ENCODE measurements around the gene RELL2.

RELL2 gene

DNA sequence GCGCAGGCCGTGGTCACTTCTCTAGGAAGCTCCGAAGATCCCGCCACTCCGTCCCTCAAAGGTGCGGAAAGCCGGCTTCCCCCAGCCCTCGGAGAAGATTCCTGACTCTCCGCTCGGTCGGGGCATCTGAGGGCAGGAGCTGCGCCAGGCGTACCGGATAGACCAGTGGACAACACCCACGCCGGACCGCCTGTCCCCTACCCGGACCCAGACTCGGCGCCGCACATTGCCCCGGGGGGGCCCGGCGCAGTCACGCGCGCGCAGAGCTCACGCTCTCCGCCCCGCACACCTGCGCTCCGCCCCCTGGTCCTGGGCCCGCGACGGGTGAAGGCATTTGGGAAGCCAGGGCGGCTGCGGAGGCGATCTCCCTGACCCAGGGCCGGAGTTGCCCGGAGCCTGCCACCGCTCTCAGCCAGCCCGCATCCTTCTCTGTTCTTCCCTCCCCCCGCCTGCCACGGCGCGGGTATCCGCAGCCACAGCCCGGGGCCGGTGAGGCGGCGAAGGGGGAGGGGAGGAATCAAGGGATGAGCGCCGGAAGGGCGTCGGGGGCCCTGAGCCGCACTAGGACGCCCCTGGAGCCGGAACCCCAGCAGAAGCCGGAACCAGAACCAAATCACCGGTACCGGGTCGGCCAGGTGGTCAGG, 448 bp downstream of the RELL2 start:
- Histone ChIP-seq H3K4me3 (ENCODE audit: low read depth, low read length) (peak overlapping the region; percentile 92), H3K27ac (ENCODE audit: low read depth, low read length) (peak overlapping the region; percentile 48), H3K27me3 (ENCODE audit: control insufficient read depth, insufficient read depth, low read length) (no peaks in the 10 kb centered on the region), H3K4me1 (ENCODE audit: control insufficient read depth, insufficient read depth, low read length) (peaks cover 12% of the 10 kb centered on the region), H3K9ac (ENCODE audit: low read depth, low read length) (peak overlapping the region; percentile 26; the same call in 1 of the 2 replicates), H3K36me3 (ENCODE audit: control insufficient read depth, insufficient read depth, low read length) (peaks cover 38% of the 10 kb centered on the region), H3K9me3 (ENCODE audit: control insufficient read depth, insufficient read depth, low read length) (no peaks in the 10 kb centered on the region)

DNA sequence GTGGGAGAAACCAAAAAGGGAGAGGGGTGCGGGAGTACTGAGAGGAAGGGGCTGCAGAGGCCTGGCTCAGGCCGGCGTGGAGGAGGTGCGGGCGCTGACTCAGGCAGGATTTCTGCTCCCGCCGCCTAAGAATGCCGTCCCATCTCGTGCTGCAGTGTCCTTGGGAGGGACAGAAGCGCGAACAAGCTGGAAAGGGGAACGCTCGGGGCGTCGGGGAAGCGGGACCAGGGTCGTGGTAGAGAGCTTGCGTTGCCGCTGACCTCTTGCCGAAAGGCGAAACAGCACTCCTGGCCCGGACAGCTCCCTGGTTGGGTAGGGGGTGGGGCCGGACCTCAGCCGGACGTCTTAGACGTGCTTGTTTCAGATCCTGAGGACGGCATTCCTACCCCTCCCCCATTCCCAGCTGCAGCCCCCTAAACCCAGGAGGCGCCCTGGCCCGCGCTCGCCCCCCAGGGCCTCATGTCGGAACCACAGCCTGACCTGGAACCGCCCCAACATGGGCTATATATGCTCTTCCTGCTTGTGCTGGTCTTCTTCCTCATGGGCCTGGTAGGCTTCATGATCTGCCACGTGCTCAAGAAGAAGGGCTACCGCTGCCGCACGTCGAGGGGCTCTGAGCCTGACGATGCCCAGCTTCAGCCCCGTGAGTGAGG, 1.1 kb downstream of the RELL2 start:
- Histone ChIP-seq H3K36me3 (ENCODE audit: control insufficient read depth, insufficient read depth, low read length) (peaks cover 36% of the 10 kb centered on the region), H3K4me1 (ENCODE audit: control insufficient read depth, insufficient read depth, low read length) (peaks cover 12% of the 10 kb centered on the region), H3K9ac (ENCODE audit: low read depth, low read length) (no peak overlapping the region), H3K9me3 (ENCODE audit: control insufficient read depth, insufficient read depth, low read length) (no peaks in the 10 kb centered on the region), H3K27ac (ENCODE audit: low read depth, low read length) (no peak overlapping the region), H3K4me3 (ENCODE audit: low read depth, low read length) (peak overlapping the region; percentile 92), H3K27me3 (ENCODE audit: control insufficient read depth, insufficient read depth, low read length) (no peaks in the 10 kb centered on the region)

DNA sequence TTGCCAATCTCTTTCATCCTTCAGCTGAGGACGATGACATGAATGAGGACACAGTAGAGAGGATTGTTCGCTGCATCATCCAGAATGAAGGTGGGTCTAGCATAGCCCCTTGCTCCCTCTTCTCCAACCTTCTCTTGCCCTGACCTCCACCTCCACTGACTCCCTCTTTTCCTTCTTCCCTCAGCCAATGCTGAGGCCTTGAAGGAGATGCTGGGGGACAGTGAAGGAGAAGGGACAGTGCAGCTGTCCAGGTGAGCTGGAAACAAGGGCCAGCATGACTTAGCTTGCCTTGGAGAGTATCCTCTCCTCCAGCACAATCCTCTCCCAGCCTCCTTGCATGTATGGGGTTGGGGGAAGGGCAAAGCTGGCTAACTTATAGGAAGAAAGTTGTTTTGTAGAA, 2.0 kb downstream of the RELL2 start:
- Histone ChIP-seq H3K9ac (ENCODE audit: low read depth, low read length) (no peak overlapping the region), H3K27me3 (ENCODE audit: control insufficient read depth, insufficient read depth, low read length) (no peaks in the 10 kb centered on the region), H3K9me3 (ENCODE audit: control insufficient read depth, insufficient read depth, low read length) (no peaks in the 10 kb centered on the region), H3K27ac (ENCODE audit: low read depth, low read length) (no peak overlapping the region), H3K4me3 (ENCODE audit: low read depth, low read length) (no peak overlapping the region), H3K4me1 (ENCODE audit: control insufficient read depth, insufficient read depth, low read length) (peaks cover 12% of the 10 kb centered on the region), H3K36me3 (ENCODE audit: control insufficient read depth, insufficient read depth, low read length) (peaks cover 38% of the 10 kb centered on the region)

DNA sequence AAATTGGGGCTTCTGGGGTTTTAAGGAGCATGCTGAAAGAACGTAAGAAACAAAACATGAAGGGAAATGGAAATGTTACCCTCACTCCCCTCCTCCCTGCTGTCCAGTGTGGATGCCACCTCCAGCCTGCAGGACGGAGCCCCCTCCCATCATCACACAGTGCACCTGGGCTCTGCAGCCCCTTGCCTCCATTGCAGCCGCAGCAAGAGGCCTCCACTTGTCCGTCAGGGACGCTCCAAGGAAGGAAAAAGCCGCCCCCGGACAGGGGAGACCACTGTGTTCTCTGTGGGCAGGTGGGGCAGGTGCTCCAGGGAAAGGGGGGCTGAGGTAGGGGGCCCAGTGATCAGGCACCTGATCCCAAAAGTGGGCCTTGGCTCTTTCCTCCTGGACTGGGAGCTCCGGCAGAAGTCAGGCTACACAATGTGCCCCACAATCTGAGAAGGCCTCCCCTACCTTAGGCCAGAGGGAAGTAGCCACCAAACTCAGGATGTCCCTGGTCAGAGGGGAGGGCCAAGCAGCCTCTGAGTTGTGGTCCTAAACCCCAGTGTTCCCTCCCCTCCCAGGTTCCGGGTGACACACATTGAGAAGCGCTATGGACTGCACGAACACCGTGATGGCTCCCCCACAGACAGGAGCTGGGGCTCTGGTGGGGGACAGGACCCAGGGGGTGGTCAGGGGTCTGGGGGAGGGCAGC, 2.7 kb downstream of the RELL2 start:
- H3K9me3 ChIP-seq (ENCODE audit: control insufficient read depth, insufficient read depth, low read length): no peaks in the 10 kb centered on the region
- H3K27me3 ChIP-seq (ENCODE audit: control insufficient read depth, insufficient read depth, low read length): no peaks in the 10 kb centered on the region
- no peak overlapping the region for H3K9ac ChIP-seq (ENCODE audit: low read depth, low read length)
- peaks cover 39% of the 10 kb centered on the region for H3K36me3 ChIP-seq (ENCODE audit: control insufficient read depth, insufficient read depth, low read length)
- no peak overlapping the region for H3K27ac ChIP-seq (ENCODE audit: low read depth, low read length)
- no peak overlapping the region for H3K4me3 ChIP-seq (ENCODE audit: low read depth, low read length)
- peaks cover 12% of the 10 kb centered on the region for H3K4me1 ChIP-seq (ENCODE audit: control insufficient read depth, insufficient read depth, low read length)

DNA sequence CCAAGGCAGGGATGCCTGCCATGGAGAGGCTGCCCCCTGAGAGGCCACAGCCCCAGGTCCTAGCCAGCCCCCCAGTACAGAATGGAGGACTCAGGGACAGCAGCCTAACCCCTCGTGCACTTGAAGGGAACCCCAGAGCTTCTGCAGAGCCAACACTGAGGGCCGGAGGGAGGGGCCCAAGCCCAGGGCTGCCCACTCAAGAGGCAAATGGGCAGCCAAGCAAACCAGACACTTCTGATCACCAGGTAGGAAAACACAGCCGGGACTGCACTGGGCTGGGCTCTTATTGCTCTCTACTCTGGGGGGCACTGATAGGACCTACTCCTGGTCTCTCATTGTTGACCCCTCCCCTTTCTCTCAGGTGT, 3.2 kb downstream of the RELL2 start:
- H3K27me3 ChIP-seq (ENCODE audit: control insufficient read depth, insufficient read depth, low read length): no peaks in the 10 kb centered on the region
- H3K9me3 ChIP-seq (ENCODE audit: control insufficient read depth, insufficient read depth, low read length): no peaks in the 10 kb centered on the region
- peaks cover 39% of the 10 kb centered on the region for H3K36me3 ChIP-seq (ENCODE audit: control insufficient read depth, insufficient read depth, low read length)
- H3K9ac ChIP-seq (ENCODE audit: low read depth, low read length): no peak overlapping the region
- H3K27ac ChIP-seq (ENCODE audit: low read depth, low read length): no peak overlapping the region
- no peak overlapping the region for H3K4me3 ChIP-seq (ENCODE audit: low read depth, low read length)
- H3K4me1 ChIP-seq (ENCODE audit: control insufficient read depth, insufficient read depth, low read length): peaks cover 12% of the 10 kb centered on the region

DNA sequence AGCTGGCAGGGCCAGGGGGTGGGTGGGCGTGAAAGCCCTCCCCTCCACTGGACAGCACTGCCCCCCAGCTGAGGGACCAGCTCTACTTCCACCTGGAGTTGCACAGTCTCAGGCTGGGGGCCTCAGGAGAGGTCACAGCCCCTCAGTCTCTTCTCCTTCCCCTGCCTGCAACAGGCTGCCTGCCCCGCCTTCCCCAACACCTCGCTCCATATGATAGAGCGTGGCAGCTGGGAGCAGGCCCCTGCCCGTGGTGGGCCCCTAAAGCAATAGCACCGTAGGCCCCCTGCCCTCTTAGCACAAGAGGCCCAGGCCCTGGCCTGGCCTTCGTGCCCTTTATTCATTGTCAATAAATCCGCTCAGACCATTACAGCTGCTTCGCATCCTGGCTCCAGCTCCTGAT, 3.9 kb downstream of the RELL2 start:
- Histone ChIP-seq H3K4me1 (ENCODE audit: control insufficient read depth, insufficient read depth, low read length) (peaks cover 11% of the 10 kb centered on the region), H3K4me3 (ENCODE audit: low read depth, low read length) (no peak overlapping the region), H3K9ac (ENCODE audit: low read depth, low read length) (no peak overlapping the region), H3K9me3 (ENCODE audit: control insufficient read depth, insufficient read depth, low read length) (no peaks in the 10 kb centered on the region), H3K27me3 (ENCODE audit: control insufficient read depth, insufficient read depth, low read length) (no peaks in the 10 kb centered on the region), H3K36me3 (ENCODE audit: control insufficient read depth, insufficient read depth, low read length) (peaks cover 45% of the 10 kb centered on the region), H3K27ac (ENCODE audit: low read depth, low read length) (no peak overlapping the region)

DNA sequence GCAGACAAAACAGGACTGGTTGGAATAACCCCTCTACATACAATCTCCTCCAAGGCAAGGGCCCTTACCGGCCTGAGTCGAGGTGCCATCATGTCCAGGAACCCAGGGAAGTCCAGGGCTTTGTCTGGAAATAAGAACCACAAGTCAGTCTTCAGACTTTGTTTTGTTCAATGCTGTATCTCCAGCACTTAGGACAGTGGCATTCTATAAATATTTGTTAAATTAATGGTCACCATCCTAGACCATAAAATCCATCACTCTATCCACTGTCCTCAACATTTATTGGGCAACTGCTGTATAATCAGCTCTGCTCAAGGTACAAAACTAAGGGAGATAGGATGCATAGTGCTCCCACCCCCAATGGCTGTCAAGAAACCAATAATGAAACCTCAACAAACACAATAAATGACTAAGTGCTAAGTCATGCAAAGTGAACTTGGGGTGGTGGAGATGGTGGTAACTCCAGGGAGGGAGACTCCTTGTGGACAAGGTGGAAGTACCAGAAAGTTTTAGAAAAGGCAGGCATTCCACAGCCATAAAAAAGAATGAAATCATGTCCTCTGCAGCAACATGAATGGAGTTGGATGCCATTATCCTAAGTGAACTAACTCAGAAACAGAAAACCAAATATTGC, 5.0 kb downstream of the RELL2 start:
- peaks cover 47% of the 10 kb centered on the region for H3K36me3 ChIP-seq (ENCODE audit: control insufficient read depth, insufficient read depth, low read length)
- H3K27ac ChIP-seq (ENCODE audit: low read depth, low read length): no peak overlapping the region
- H3K9ac ChIP-seq (ENCODE audit: low read depth, low read length): no peak overlapping the region
- H3K27me3 ChIP-seq (ENCODE audit: control insufficient read depth, insufficient read depth, low read length): no peaks in the 10 kb centered on the region
- no peak overlapping the region for H3K4me3 ChIP-seq (ENCODE audit: low read depth, low read length)
- H3K4me1 ChIP-seq (ENCODE audit: control insufficient read depth, insufficient read depth, low read length): peaks cover 7% of the 10 kb centered on the region
- no peaks in the 10 kb centered on the region for H3K9me3 ChIP-seq (ENCODE audit: control insufficient read depth, insufficient read depth, low read length)

DNA sequence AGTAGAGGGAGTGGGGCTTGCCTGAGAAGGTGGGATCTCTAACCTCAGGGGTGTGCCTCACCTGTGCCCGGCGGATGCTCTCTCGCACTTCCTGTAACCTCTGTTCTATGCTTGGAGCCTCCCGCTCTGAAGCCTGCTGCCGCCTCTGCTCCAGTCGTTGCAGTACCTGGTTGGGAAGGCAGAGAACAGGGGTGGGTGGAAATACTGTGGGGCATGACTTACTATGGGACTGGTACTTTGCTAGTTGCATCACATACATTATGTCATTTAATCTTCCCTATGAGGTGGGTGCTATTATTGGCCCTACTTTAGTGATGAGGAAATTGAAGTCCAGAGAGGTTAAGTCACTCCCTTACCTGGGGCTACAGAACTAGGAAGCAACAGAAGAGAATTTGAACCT, 9.2 kb downstream of the RELL2 start:
- no peak overlapping the region for H3K4me3 ChIP-seq (ENCODE audit: low read depth, low read length)
- 0 out of 2 replicates have a peak, but pooled peaks cover 7% of the 10 kb centered on the region for H3K4me1 ChIP-seq (ENCODE audit: control insufficient read depth, insufficient read depth, low read length)
- H3K9me3 ChIP-seq (ENCODE audit: control insufficient read depth, insufficient read depth, low read length): no peaks in the 10 kb centered on the region
- H3K9ac ChIP-seq (ENCODE audit: low read depth, low read length): no peak overlapping the region
- H3K27me3 ChIP-seq (ENCODE audit: control insufficient read depth, insufficient read depth, low read length): no peaks in the 10 kb centered on the region
- H3K36me3 ChIP-seq (ENCODE audit: control insufficient read depth, insufficient read depth, low read length): peaks cover 51% of the 10 kb centered on the region
- H3K27ac ChIP-seq (ENCODE audit: low read depth, low read length): no peak overlapping the region

DNA sequence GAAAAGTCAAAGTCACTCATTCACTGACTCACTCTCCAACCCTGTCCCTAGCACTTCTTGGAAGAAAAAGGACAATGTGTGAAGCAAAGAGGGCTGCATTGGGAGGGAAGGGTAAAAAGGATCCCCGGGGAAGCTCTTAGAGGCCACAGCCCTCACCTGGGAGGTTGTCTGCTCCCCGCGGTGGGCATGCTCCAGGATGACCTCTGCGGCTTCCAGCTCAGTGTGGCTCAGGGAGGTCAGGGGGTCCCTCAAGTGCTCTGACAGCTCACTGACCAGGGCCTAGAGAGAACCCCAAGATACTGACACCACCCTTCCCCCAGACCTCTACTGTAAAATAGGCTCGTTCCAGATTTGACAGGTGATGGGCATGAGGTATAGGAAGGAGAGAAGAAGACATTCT, 10.4 kb downstream of the RELL2 start:
- no peak overlapping the region for H3K9ac ChIP-seq (ENCODE audit: low read depth, low read length)
- H3K4me1 ChIP-seq (ENCODE audit: control insufficient read depth, insufficient read depth, low read length): peaks cover 11% of the 10 kb centered on the region; the same call in 1 of the 2 replicates

DNA sequence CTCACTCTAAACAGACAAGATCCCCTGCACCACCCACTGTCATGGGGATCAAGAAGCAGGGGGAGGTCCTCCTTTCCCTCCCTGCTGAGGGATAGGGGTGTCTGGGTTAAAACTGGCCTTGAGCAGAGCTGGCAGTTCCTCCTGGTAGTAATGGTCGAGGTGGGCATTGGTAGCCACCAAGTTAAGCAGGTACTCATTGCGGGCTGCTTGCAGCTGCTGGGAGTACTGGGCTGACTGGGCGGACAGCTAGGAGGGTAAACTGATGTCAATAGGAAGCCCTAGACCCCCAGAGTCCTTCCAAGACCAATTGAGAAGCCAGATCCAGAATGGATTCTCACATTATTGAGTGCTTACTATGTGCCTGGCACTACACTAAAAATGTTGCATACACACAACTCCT, 11.1 kb downstream of the RELL2 start:
- Histone ChIP-seq H3K4me1 (ENCODE audit: control insufficient read depth, insufficient read depth, low read length) (peaks cover 11% of the 10 kb centered on the region; the same call in 1 of the 2 replicates), H3K9ac (ENCODE audit: low read depth, low read length) (no peak overlapping the region), H3K27me3 (ENCODE audit: control insufficient read depth, insufficient read depth, low read length) (no peaks in the 10 kb centered on the region), H3K9me3 (ENCODE audit: control insufficient read depth, insufficient read depth, low read length) (no peaks in the 10 kb centered on the region), H3K4me3 (ENCODE audit: low read depth, low read length) (no peak overlapping the region), H3K36me3 (ENCODE audit: control insufficient read depth, insufficient read depth, low read length) (peaks cover 39% of the 10 kb centered on the region), H3K27ac (ENCODE audit: low read depth, low read length) (no peak overlapping the region)

More for the DNA sequence above, 10.4 kb downstream of the RELL2 start:
- peaks cover 44% of the 10 kb centered on the region for H3K36me3 ChIP-seq (ENCODE audit: control insufficient read depth, insufficient read depth, low read length)
- H3K27me3 ChIP-seq (ENCODE audit: control insufficient read depth, insufficient read depth, low read length): no peaks in the 10 kb centered on the region
- no peak overlapping the region for H3K4me3 ChIP-seq (ENCODE audit: low read depth, low read length)
- H3K27ac ChIP-seq (ENCODE audit: low read depth, low read length): no peak overlapping the region
- no peaks in the 10 kb centered on the region for H3K9me3 ChIP-seq (ENCODE audit: control insufficient read depth, insufficient read depth, low read length)
